ENCODE measurements around the gene ENO1.

ENO1 gene

GRCh38 chr1:8867878-8868567 lies 10.5 kb downstream of the ENO1 start:
- DNase-seq (ENCODE audit: low read depth), result no peak
- H3K4me3 ChIP-seq (ENCODE audit: low read length), result no peak overlapping the region
- no peak for TF ChIP-seq CTCF (conservative IDR thresholded peaks at IDR 0.05; ENCODE audit: low read depth, low read length)

- no peak overlapping the region for H3K4me3 ChIP-seq (ENCODE audit: low read length)
- no peak for DNase-seq (ENCODE audit: low read depth)
- TF ChIP-seq CTCF (conservative IDR thresholded peaks at IDR 0.05; ENCODE audit: low read depth, low read length), result no peak
Observed at GRCh38 chr1:8866792-8867415, 11.6 kb downstream of the ENO1 start.

GRCh38 chr1:8866173-8866791 lies 12.2 kb downstream of the ENO1 start:
- no peak for TF ChIP-seq CTCF (conservative IDR thresholded peaks at IDR 0.05; ENCODE audit: low read depth, low read length)
- DNase-seq (ENCODE audit: low read depth), result no peak
- H3K4me3 ChIP-seq (ENCODE audit: low read length), result no peak overlapping the region

GRCh38 chr1:8864713-8865344 lies 13.7 kb downstream of the ENO1 start:
- no peak for DNase-seq (ENCODE audit: low read depth)
- no peak overlapping the region for H3K4me3 ChIP-seq (ENCODE audit: low read length)
- no peak for TF ChIP-seq CTCF (conservative IDR thresholded peaks at IDR 0.05; ENCODE audit: low read depth, low read length)

- DNase-seq (ENCODE audit: low read depth), result no peak
- no peak overlapping the region for H3K4me3 ChIP-seq (ENCODE audit: low read length)
- TF ChIP-seq CTCF (conservative IDR thresholded peaks at IDR 0.05; ENCODE audit: low read depth, low read length), result no peak
Observed at GRCh38 chr1:8863794-8864233, 14.7 kb downstream of the ENO1 start.

- no peak for TF ChIP-seq CTCF (conservative IDR thresholded peaks at IDR 0.05; ENCODE audit: low read depth, low read length)
- no peak for DNase-seq (ENCODE audit: low read depth)
- no peak overlapping the region for H3K4me3 ChIP-seq (ENCODE audit: low read length)
Observed at GRCh38 chr1:8863138-8863537, 15.3 kb downstream of the ENO1 start.
